A549 (cell line): ENCODE data around the gene CDK18. TPM values are rescaled to one million over a fixed set of nuclear protein-coding genes. Genes with fewer than 3 reads are reported as not detected.

Source experiments
- ATAC-seq, 2 experiments: fragments of 200-7000 bp in 1 of 2; fragments of >200 bp in 1 of 2; cut with Nextera tagmentation in 1 of 2; cut with Tn5 transposase in 1 of 2; 3 replicates each; pipeline versions ENCODE4 v1.8.0 to v1.9.1; 2018 to 2020; ENCODE audit warnings: mild to moderate bottlenecking in 1 of 2, moderate library complexity in 1 of 2
- CTCF ChIA-PET: fragments of 300-600 bp; sonication (Branson Sonifier 250); formaldehyde crosslinking; extraction: SDS; loops from one replicate; lab custom pipeline; 2021; ENCODE audit warnings: antibody characterized with exemption, inconsistent platforms; lab: Yijun Ruan, JAX
- POLR2A ChIA-PET: fragments of 350-600 bp; formaldehyde crosslinking; extraction: SDS; loops from one replicate; lab custom pipeline; 2021; ENCODE audit warnings: antibody characterized with exemption, inconsistent platforms; lab: Yijun Ruan, JAX
- DNase-seq, 2 experiments: peaks; one replicate each; pipeline versions ENCODE4 v3.0.0 to v3.0.0-alpha.2; 2011 to 2016; ENCODE audit warnings: low read depth in 1 of 2, low spot score in 1 of 2
- FAIRE-seq: peaks from 2 replicates; lab custom pipeline; 2011; peaks lifted over from hg19 to GRCh38; lab: Jason Lieb, UNC
- H3K27ac ChIP-seq, 2 experiments: fragments of >200 bp; sonication (Bioruptor Twin); formaldehyde crosslinking; 3 replicates each; pipeline ENCODE4 v1.5.1; 2016 to 2017
- H3K4me1 ChIP-seq: fragments of >200 bp; sonication (Bioruptor Twin); formaldehyde crosslinking; 3 replicates; pipeline ENCODE4 v1.6.1; 2016
- H3K4me2 ChIP-seq: fragments of >200 bp; sonication (Bioruptor Twin); formaldehyde crosslinking; 3 replicates; pipeline ENCODE4 v1.6.1; 2016
- H3K4me3 ChIP-seq: fragments of >200 bp; sonication (Bioruptor Twin); formaldehyde crosslinking; 3 replicates; pipeline ENCODE4 v1.5.1; 2016
- H3K9me3 ChIP-seq: fragments of >200 bp; sonication (Bioruptor Twin); formaldehyde crosslinking; 3 replicates; pipeline ENCODE4 v1.6.1; 2016
- ATOH8 ChIP-seq: fragments of 250-450 bp; sonication (Bioruptor Pico); IDR thresholded peaks from 2 replicates; pipeline ENCODE4 v1.5.0; 2020; ENCODE audit warnings: low read depth, mild to moderate bottlenecking, moderate library complexity
- CBX2 ChIP-seq: fragments of 200-600 bp; sonication (generic); IDR thresholded peaks from 2 replicates; pipeline ENCODE4 v1.6.1; 2016; ENCODE audit warnings: low read depth, mild to moderate bottlenecking, borderline replicate concordance
- EHMT2 ChIP-seq: fragments of 200-600 bp; sonication (generic); IDR thresholded peaks from 2 replicates; pipeline ENCODE4 v1.6.1; 2016; ENCODE audit warnings: antibody characterized with exemption, low read depth, mild to moderate bottlenecking, moderate library complexity
- FOSB ChIP-seq: fragments of 250-450 bp; sonication (Bioruptor Pico); IDR thresholded peaks from 2 replicates; pipeline ENCODE4 v1.5.0; 2020; ENCODE audit warnings: mild to moderate bottlenecking, moderate library complexity
- HOXA7 ChIP-seq: fragments of 250-450 bp; sonication (Bioruptor Pico); IDR thresholded peaks from 2 replicates; pipeline ENCODE4 v1.5.0; 2020; ENCODE audit warnings: mild to moderate bottlenecking, moderate library complexity
- HOXB13 ChIP-seq: fragments of 250-450 bp; sonication (Bioruptor Pico); IDR thresholded peaks from 2 replicates; pipeline ENCODE4 v1.5.0; 2020; ENCODE audit warnings: low read depth, mild to moderate bottlenecking, moderate library complexity
- HOXB5 ChIP-seq: fragments of 250-450 bp; sonication (Bioruptor Pico); IDR thresholded peaks from 2 replicates; pipeline ENCODE4 v1.5.0; 2020; ENCODE audit warnings: mild to moderate bottlenecking, moderate library complexity
- JUNB ChIP-seq: fragments of >200 bp; sonication (Bioruptor Twin); formaldehyde crosslinking; IDR thresholded peaks from 2 replicates; pipeline ENCODE4 v1.6.1; 2016
- MYC ChIP-seq: IDR thresholded peaks from 2 replicates; pipeline ENCODE4 v1.6.1; 2012; ENCODE audit warnings: mild to moderate bottlenecking, inconsistent platforms, low read length, improper control_type of control experiment, borderline replicate concordance
- PHF8 ChIP-seq: fragments of 200-600 bp; sonication (generic); IDR thresholded peaks from 2 replicates; pipeline ENCODE4 v1.6.1; 2016; ENCODE audit warnings: low read depth, mild to moderate bottlenecking, antibody characterized with exemption, moderate library complexity, borderline replicate concordance
- POLR2A ChIP-seq: IDR thresholded peaks from 2 replicates; pipeline ENCODE4 v1.6.1; 2012; ENCODE audit warnings: mild to moderate bottlenecking, low read length
- POLR2AphosphoS2 ChIP-seq: conservative IDR thresholded peaks from 2 replicates; pipeline ENCODE4 v1.6.1; 2012; ENCODE audit warnings: low read length, improper control_type of control experiment, inconsistent platforms
- REST ChIP-seq: fragments of 200-600 bp; sonication (generic); IDR thresholded peaks from 2 replicates; pipeline ENCODE4 v1.6.1; 2016; ENCODE audit warnings: antibody characterized with exemption, mild to moderate bottlenecking, moderate library complexity
- RFX5 ChIP-seq: fragments of 450-650 bp; IDR thresholded peaks from 2 replicates; pipeline ENCODE4 v1.7.1; 2014; ENCODE audit warnings: antibody characterized with exemption, mild to moderate bottlenecking, moderate library complexity
- RNF2 ChIP-seq: fragments of 200-600 bp; sonication (generic); IDR thresholded peaks from 2 replicates; pipeline ENCODE4 v1.6.1; 2016; ENCODE audit warnings: low read depth, mild to moderate bottlenecking, antibody characterized with exemption, moderate library complexity, borderline replicate concordance
- SMC3 ChIP-seq: fragments of >200 bp; sonication (Bioruptor Twin); formaldehyde crosslinking; IDR thresholded peaks from 3 replicates; pipeline ENCODE4 v1.6.1; 2018; ENCODE audit warnings: inconsistent platforms
- TFCP2L1 ChIP-seq: fragments of 250-450 bp; sonication (Bioruptor Pico); IDR thresholded peaks from 2 replicates; pipeline ENCODE4 v1.5.0; 2021; ENCODE audit warnings: mild to moderate bottlenecking
- WGBS: methylation state at CpG from one replicate; pipeline ENCODE4 v1.1.6; 2017; ENCODE audit errors: missing lambda C conversion rate; 5-methylcytosine and 5-hydroxymethylcytosine counted together
- polyA plus RNA-seq, 4 experiments: library from polyadenylated mRNA; depleted of rRNA in 3 of 4; stranded (reverse); fragments of >200 nt; fragmentation: RNase III in 1 of 4; extraction: RNeasy Plus Mini Kit Qiagen cat#74134 plus additional on column Dnase treatment in 1 of 4; gene quantifications; 2 replicates in 3 of 4; 3 replicates in 1 of 4; pipeline ENCODE4 v1.2.3, GENCODE V29; 2011 to 2017
- TF ChIP-seq, protein P1 (sequence below): fragments of >200 bp; sonication (Bioruptor Twin); formaldehyde crosslinking; IDR thresholded peaks from 2 replicates; pipeline ENCODE4 v1.6.1; 2016
- TF ChIP-seq, protein P2 (sequence below): IDR thresholded peaks from 2 replicates; pipeline ENCODE4 v1.6.1; 2012

Gene CDK18
- polyA plus RNA-seq, 2 of the 4 experiments (the other 2 are of a cell fraction): 0.75 to 2.0 TPM

DNA sequence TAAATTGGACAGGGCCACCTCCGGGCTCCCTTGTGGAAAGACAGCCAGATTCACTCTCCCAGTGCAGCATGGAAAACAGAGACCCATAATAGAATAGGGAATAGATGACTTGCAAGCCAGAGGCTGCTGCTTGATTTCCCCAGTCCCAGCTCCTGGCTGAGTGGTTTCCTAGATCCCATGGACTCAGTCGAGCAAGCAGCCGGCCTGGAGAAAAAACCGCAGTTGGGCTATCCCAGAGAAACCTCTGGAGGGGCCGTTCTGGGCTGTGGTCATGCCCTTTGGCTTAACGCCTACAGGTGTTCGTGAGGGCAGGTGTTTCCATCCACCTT is 65.7 kb downstream of the CDK18 start:
- Histone ChIP-seq H3K27ac (no peak overlapping the region), H3K4me1 (peaks cover 5% of the 10 kb centered on the region; the same call in 1 of the 3 replicates), H3K4me3 (no peak overlapping the region), H3K4me2 (no peak overlapping the region), H3K9me3 (no peaks in the 10 kb centered on the region)
- TF ChIP-seq RFX5 (no peak), POLR2AphosphoS2 (no peak), PHF8 (no peak), RNF2 (no peak), ATOH8 (no peak)
- TF ChIP-seq, protein P1, sequence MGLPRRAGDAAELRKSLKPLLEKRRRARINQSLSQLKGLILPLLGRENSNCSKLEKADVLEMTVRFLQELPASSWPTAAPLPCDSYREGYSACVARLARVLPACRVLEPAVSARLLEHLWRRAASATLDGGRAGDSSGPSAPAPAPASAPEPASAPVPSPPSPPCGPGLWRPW: no peak
- 75% methylated on average over 7 of the region's 7 CpGs for WGBS
- POLR2A ChIA-PET: no interaction called here
- CTCF ChIA-PET: interaction anchor here (0.6 to 4.1 kb wide), 10 partner anchors 11 to 888 kb away, joined by 3 to 31 read pairs (median 4); partner anchors contain the start of gene ELK4
- FAIRE-seq: no peak
- DNase-seq: no peak
- ATAC-seq: no peak

DNA sequence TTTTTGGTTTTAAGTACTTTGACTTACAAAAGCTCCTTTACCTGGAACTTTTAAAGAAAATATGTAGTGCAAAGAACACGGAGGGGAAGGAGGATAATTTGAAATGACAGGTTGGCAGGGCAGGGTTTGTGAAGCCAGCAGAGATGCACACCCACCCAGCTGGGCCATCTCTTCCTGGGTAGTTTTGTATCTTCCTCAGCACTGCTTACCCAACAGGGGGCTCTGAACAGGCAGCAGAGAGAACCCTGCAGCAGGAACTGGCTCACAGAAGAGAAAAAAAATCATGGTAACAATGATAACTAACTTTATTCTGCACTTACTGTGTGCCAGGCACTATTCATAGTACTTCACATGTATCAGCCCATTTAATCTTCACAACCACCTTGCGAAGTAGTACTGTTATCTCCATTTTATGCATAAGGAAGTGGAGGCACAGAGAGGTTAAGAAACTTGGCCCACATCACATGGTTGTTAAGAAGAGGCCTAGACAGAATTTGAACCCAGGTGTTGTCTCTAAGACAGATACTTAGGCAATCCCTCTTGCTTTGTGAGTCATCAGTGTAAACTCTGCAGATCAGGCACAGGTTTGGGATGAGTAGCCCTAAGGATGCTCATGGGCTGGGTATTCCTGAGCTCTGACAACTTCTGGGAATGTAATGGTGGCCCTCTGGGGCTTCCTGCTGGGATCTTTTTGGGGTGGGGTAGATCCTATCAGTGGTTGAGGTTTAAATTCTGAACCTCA is 66.5 kb downstream of the CDK18 start:
- no peak overlapping the region for H3K4me2 ChIP-seq
- WGBS: 41% methylated on average over 2 of the region's 2 CpGs
- ChIA-PET CTCF (interaction anchor here (1.0 to 4.1 kb wide), 9 partner anchors 12 to 140 kb away, joined by 3 to 31 read pairs (median 5); no protein-coding TSS in a partner anchor), POLR2A (no interaction called here)
- peak; percentile 34 to 40; a peak in 1 of 6 replicates for ATAC-seq
- H3K4me1 ChIP-seq: peaks cover 5% of the 10 kb centered on the region; the same call in 1 of the 3 replicates
- no peak for TF ChIP-seq HOXA7 (CRISPR knock-in tag)
- no peak for TF ChIP-seq HOXB5 (CRISPR knock-in tag)
- TF ChIP-seq JUNB: no peak
- no peak for DNase-seq
- no peak overlapping the region for H3K27ac ChIP-seq
- FAIRE-seq: no peak
- no peak overlapping the region for H3K4me3 ChIP-seq
- H3K9me3 ChIP-seq: no peaks in the 10 kb centered on the region

DNA sequence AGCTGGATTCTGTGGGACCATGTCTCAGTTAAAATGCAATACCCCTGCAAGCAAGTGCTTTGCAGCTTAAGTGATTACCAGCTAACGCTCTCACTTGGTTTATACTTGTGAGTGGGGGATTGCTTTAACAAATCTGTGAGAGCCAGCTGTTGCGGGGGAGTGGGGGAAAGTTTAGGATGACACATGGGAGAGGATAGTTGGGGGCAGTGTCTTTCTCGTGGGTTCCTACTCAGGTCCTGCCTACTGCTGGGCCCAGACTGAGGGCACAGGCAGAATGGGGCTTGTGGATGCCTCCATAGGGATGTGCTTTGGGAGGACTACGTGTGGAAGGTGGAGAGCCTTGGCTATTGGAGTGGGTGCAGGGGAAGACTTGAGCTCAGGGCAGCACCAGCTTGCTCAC is 67.3 kb downstream of the CDK18 start:
- ATAC-seq (no peak), DNase-seq (no peak), FAIRE-seq (no peak)
- no peaks in the 10 kb centered on the region for H3K9me3 ChIP-seq
- TF ChIP-seq POLR2A: no peak
- no peak for TF ChIP-seq FOSB
- TF ChIP-seq HOXB5 (CRISPR knock-in tag): no peak
- no peak for TF ChIP-seq CBX2
- no peak for TF ChIP-seq RFX5
- TF ChIP-seq TFCP2L1 (CRISPR knock-in tag): no peak
- no peak for TF ChIP-seq SMC3
- TF ChIP-seq MYC: no peak
- no peak for TF ChIP-seq EHMT2
- no peak for TF ChIP-seq REST
- TF ChIP-seq POLR2AphosphoS2: no peak
- TF ChIP-seq HOXB13 (CRISPR knock-in tag): no peak
- TF ChIP-seq, protein P2, sequence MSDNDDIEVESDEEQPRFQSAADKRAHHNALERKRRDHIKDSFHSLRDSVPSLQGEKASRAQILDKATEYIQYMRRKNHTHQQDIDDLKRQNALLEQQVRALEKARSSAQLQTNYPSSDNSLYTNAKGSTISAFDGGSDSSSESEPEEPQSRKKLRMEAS: no peak
- H3K27ac ChIP-seq: no peak overlapping the region
- 27% methylated on average over 4 of the region's 4 CpGs for WGBS
- H3K4me1 ChIP-seq: peaks cover 5% of the 10 kb centered on the region; the same call in 1 of the 3 replicates
- H3K4me3 ChIP-seq: no peak overlapping the region
- no peak overlapping the region for H3K4me2 ChIP-seq
- ChIA-PET POLR2A (no interaction called here), CTCF (interaction anchor here (0.5 to 4.1 kb wide), 5 partner anchors 19 to 119 kb away, joined by 3 to 31 read pairs (median 13); no protein-coding TSS in a partner anchor)
